H1 (cell line): ENCODE measurements around the gene SND1. TPM values are rescaled to one million over a fixed set of nuclear protein-coding genes. Genes with fewer than 3 reads are reported as not detected.

Experiments
- CBX8 ChIP-seq: fragments of 300-800, 300-1000 bp; sonication (generic); IDR thresholded peaks from 2 replicates; pipeline ENCODE4 v1.7.1; 2016; ENCODE audit warnings: low read depth, low read length, borderline replicate concordance
- CHD7 ChIP-seq: fragments of 300-600 bp; sonication (generic); IDR thresholded peaks from 2 replicates; pipeline ENCODE4 v1.7.1; 2012; ENCODE audit warnings: low read length, moderate library complexity, mild to moderate bottlenecking, inconsistent platforms; ENCODE audit not compliant: insufficient replicate concordance
- CTBP2 ChIP-seq: IDR thresholded peaks from 2 replicates; pipeline ENCODE4 v1.7.0; 2011; ENCODE audit warnings: borderline replicate concordance, mild to moderate bottlenecking, moderate library complexity, mixed read lengths, low read length; ENCODE audit not compliant: insufficient read depth, insufficient read length
- EP300 ChIP-seq, 2 experiments: IDR thresholded peaks; 1 replicate in 1 of 2; 2 replicates in 1 of 2; pipeline ENCODE4 v1.6.1; 2011 to 2012; ENCODE audit warnings: low read depth in 2 of 2, low read length in 2 of 2, mild to moderate bottlenecking in 2 of 2, borderline replicate concordance in 1 of 2, inconsistent platforms in 1 of 2, moderate library complexity in 1 of 2
- KDM1A ChIP-seq: fragments of 200-600, 300-600 bp; sonication (generic); IDR thresholded peaks from 2 replicates; pipeline ENCODE4 v1.7.1; 2016; ENCODE audit warnings: mild to moderate bottlenecking, low read length, borderline replicate concordance
- RFX5 ChIP-seq: IDR thresholded peaks from 2 replicates; pipeline ENCODE4 v1.6.1; 2011; ENCODE audit warnings: low read depth, low read length, improper control_type of control experiment, borderline replicate concordance
- SAP30 ChIP-seq: fragments of 300-600 bp; sonication (generic); IDR thresholded peaks from 2 replicates; pipeline ENCODE4 v1.7.1; 2012; ENCODE audit warnings: low read length, moderate library complexity, mild to moderate bottlenecking, inconsistent platforms; ENCODE audit not compliant: insufficient read depth, insufficient replicate concordance
- polyA plus RNA-seq, 7 experiments: library from polyadenylated mRNA; depleted of rRNA in 3 of 7; stranded (reverse) in 5 of 7; unstranded in 2 of 7; fragments of >200 nt in 5 of 7; fragments of 200-250 nt in 2 of 7; gene quantifications; 1 replicate in 5 of 7; 2 replicates in 1 of 7; 4 replicates in 1 of 7; pipeline versions ENCODE4 v1.2.1 to v1.2.3, GENCODE V29; 2011 to 2013; ENCODE audit warnings: missing spikeins in 2 of 7, mixed read lengths in 2 of 7
- total RNA-seq: library from RNA; stranded (reverse); fragmentation: NEBNext Ultra II Directional; extraction: Animal tissue kit (Norgen Biotek cat#: 25700); gene quantifications from 2 replicates; pipeline ENCODE4 v1.2.1, GENCODE V29; 2021

Gene SND1
- total and polyA plus RNA-seq, 2 of the 8 experiments (the other 6 are each of a cell fraction or from before 2014, with no cell fraction given) = 122 to 290 TPM

DNA sequence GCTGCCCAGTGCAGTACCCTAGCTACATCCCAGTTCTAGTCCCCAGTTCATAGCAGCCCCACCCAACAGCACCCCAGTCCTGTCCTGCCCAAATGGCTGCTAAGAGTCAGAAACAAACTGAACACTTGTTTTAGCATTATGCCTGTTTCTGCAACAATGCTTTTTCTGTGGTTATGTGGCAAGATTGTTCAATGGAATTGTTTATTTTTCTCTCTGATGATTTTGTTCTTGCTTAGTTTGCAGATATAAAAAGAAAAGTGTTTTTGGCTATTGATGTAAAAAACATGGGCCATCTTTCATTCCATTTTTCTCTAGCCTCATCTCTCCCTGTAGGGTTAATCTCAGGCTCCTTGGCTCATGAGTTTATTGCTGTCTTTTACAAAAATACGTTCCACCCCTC, 336.8 kb downstream of the SND1 start (continued):
- TF ChIP-seq KDM1A (no peak), RFX5 (no peak), SAP30 (no peak), EP300 (IDR thresholded peaks at IDR 0.05; ENCODE audit: borderline replicate concordance in 1 of 2, low read depth in 2 of 2, low read length in 2 of 2) (no peak), CHD7 (no peak), CTBP2 (no peak), CBX8 (no peak)
